ENCODE data around the gene PPP1R3C. TPM values are rescaled to one million over a fixed set of nuclear protein-coding genes. Genes with fewer than 3 reads are reported as not detected.

The PPP1R3C gene
- total and polyA plus RNA-seq, 11 donors: 35.4 to 270 (median 140) TPM

- intact Hi-C loops (cut with DNase I): no loop called here
- TF ChIP-seq CTCF (IDR thresholded peaks at IDR 0.05) (no peak), POLR2A (IDR thresholded peaks at IDR 0.05) (no peak)
- Histone ChIP-seq H3K4me3 (no peak overlapping the region), H3K27me3 (no peaks in the 10 kb centered on the region), H3K36me3 (peaks cover 0 to 29% (median 12%) of the 10 kb centered on the region in 9 donors), H3K27ac (peak overlapping the region; percentile 22 to 70 (median 46)), H3K4me1 (peaks cover 0 to 7% (median 2%) of the 10 kb centered on the region in 12 donors), H3K9me3 (peaks cover 0 to 17% (median 0%) of the 10 kb centered on the region in 12 donors)
- WGBS, 4 donors: 40 to 54% (median 46%) methylated on average over 1 of the region's 1 CpG
- ATAC-seq: peak; percentile 54 to 90 (median 79)
- DNase-seq: no peak
These were observed 11.3 kb downstream of the PPP1R3C start for GRCh38 chr10:91621483-91622113.

GRCh38 chr10:91617072-91617609, 15.7 kb downstream of the PPP1R3C start:
- Histone ChIP-seq H3K27me3 (no peaks in the 10 kb centered on the region), H3K4me3 (no peak overlapping the region), H3K27ac (no peak overlapping the region), H3K36me3 (peaks cover 0 to 6% (median 0%) of the 10 kb centered on the region in 9 donors), H3K4me1 (peaks cover 0 to 21% (median 11%) of the 10 kb centered on the region in 12 donors), H3K9me3 (peaks cover 0 to 8% (median 0%) of the 10 kb centered on the region in 12 donors)
- DNase-seq: no peak
- no peak for TF ChIP-seq POLR2A (IDR thresholded peaks at IDR 0.05)
- TF ChIP-seq CTCF (IDR thresholded peaks at IDR 0.05): no peak
- 88 to 93% (median 93%) methylated on average over 7 of the region's 7 CpGs for WGBS, 4 donors
- ATAC-seq: no peak
- intact Hi-C loops (cut with DNase I): no loop called here

GRCh38 chr10:91616137-91616536, 16.7 kb downstream of the PPP1R3C start:
- Histone ChIP-seq H3K9me3 (peaks cover 0 to 6% (median 0%) of the 10 kb centered on the region in 12 donors), H3K27me3 (no peaks in the 10 kb centered on the region), H3K4me3 (no peak overlapping the region), H3K36me3 (peaks cover 0 to 6% (median 0%) of the 10 kb centered on the region in 9 donors), H3K4me1 (peaks cover 0 to 22% (median 8%) of the 10 kb centered on the region in 12 donors), H3K27ac (no peak overlapping the region)
- TF ChIP-seq POLR2A (IDR thresholded peaks at IDR 0.05) (no peak), CTCF (IDR thresholded peaks at IDR 0.05) (no peak)
- intact Hi-C loops (cut with DNase I): no loop called here
- DNase-seq (no peak), ATAC-seq (no peak)
- 53 to 62% (median 57%) methylated on average over 1 of the region's 1 CpG for WGBS, 4 donors

GRCh38 chr10:91614225-91614624, 18.6 kb downstream of the PPP1R3C start:
- H3K36me3 ChIP-seq: peaks cover 0 to under 1% (median 0%) of the 10 kb centered on the region in 9 donors
- no peaks in the 10 kb centered on the region for H3K27me3 ChIP-seq
- H3K4me1 ChIP-seq: peaks cover 3 to 39% (median 16%) of the 10 kb centered on the region in 12 donors
- DNase-seq: no peak
- 62 to 78% (median 70%) methylated on average over 2 of the region's 2 CpGs for whole genome bisulfite sequencing, 4 donors
- H3K4me3 ChIP-seq: no peak overlapping the region
- ATAC-seq: no peak
- peaks cover 0 to 6% (median 0%) of the 10 kb centered on the region in 12 donors for H3K9me3 ChIP-seq
- intact Hi-C loops (cut with DNase I): no loop called here
- TF ChIP-seq CTCF (IDR thresholded peaks at IDR 0.05) (no peak), POLR2A (IDR thresholded peaks at IDR 0.05) (no peak)
- H3K27ac ChIP-seq: peak overlapping the region in 6 of 12 donors; percentile 21 to 61 (median 40)
